SHP77 (cell line): ENCODE data around the gene OR2B2.
A peak's percentile ranks its signal among the peaks of the same experiment; 100 is the strongest.

Experiments used
- DNase-seq, 2 experiments: peaks; one replicate each; lab custom pipeline; 2025; lab: John Stamatoyannopoulos, UW

OR2B2 gene

DNA sequence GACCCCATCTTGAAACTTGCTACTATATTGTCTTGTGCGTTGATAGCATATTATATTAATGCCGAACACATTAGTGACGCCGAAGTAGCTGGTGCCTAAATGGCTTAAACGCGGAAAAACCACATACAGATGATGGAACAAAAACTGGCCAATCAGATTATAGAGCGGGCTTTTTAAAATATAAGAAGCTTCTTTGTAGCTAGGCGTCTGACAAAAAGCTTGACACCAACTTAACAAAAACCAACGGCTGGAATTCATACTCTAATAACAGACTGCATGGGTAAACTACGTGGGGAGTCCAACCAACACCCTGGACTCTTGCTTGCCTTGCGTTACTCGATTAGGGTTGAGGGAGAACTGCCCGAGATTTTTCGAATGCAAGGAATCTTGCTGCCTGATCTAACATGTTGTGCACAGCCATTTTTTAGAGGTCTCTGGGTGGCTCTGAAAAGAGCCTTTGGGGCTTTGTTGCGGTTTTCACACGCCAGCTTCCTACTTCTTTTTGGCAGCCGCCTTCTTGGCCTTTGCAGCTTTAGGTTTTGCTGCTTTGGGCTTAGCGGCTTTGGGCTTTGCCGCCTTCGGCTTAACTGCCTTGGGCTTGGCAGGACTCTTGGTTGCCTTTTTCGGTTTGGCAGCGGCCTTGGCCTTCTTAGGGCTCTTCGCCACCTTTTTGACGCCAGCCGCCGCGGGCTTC, 45.7 kb downstream of the OR2B2 start:
- DNase-seq: peak; percentile 67 to 75

DNA sequence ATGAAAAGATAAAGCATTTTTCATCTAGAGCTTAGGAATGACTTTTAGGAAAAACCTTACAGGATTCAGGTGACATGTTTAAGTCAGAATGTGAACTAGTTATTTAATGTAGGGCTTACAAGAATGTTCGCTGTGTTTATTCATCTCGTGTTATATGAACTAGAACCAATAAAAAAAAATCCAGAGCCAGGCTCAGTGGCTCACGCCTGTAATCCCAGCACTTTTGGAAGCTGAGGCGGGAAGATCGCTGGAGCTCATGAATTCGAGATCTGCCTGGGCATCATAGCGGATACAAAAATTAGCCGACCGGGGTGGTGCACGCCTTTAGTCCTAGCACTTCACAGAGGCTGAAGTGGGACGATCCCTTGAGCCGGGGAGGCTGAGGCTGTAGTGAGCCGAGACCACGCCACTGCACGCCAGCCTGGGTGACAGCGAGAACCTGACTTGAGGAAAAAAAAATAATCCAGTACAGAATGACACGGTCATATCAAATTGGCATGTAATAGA, 46.3 kb downstream of the OR2B2 start:
- peak; percentile 64 to 67 for DNase-seq

DNA sequence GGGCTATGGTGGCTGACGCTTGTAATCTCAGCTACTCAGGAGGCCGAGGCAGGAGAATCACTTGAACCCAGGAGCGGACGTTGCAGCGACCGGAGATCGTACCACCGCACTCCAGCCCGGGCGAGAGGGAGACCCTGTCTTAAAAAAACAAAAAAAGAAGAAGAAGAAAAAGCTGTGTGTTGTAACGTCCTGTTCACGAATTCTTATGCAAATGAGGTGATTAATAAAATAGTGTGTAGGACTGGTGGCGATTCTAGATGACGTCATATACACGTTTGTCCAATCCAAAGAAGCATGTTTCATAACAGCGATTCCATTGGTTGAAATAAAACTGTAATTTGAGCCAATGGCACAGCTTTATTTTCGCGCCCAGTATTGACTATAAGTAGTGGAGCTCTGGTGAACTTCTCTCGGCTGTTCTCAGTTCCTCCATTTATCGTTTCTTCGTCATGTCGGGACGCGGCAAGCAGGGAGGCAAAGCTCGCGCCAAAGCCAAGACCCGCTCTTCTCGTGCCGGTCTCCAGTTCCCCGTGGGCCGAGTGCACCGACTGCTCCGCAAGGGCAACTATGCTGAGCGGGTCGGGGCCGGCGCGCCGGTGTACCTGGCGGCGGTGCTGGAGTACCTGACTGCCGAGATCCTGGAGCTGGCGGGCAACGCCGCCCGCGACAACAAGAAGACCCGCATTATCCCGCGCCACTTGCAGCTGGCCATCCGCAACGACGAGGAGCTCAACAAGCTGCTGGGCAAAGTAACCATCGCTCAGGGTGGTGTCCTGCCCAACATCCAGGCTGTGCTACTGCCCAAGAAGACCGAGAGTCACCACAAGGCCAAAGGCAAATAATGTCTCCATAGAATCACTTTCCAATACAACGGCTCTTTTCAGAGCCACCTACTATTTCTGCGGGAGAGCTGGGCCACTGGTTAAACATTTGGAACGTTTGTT, 47.0 kb downstream of the OR2B2 start:
- DNase-seq: peak; percentile 94 to 95

DNA sequence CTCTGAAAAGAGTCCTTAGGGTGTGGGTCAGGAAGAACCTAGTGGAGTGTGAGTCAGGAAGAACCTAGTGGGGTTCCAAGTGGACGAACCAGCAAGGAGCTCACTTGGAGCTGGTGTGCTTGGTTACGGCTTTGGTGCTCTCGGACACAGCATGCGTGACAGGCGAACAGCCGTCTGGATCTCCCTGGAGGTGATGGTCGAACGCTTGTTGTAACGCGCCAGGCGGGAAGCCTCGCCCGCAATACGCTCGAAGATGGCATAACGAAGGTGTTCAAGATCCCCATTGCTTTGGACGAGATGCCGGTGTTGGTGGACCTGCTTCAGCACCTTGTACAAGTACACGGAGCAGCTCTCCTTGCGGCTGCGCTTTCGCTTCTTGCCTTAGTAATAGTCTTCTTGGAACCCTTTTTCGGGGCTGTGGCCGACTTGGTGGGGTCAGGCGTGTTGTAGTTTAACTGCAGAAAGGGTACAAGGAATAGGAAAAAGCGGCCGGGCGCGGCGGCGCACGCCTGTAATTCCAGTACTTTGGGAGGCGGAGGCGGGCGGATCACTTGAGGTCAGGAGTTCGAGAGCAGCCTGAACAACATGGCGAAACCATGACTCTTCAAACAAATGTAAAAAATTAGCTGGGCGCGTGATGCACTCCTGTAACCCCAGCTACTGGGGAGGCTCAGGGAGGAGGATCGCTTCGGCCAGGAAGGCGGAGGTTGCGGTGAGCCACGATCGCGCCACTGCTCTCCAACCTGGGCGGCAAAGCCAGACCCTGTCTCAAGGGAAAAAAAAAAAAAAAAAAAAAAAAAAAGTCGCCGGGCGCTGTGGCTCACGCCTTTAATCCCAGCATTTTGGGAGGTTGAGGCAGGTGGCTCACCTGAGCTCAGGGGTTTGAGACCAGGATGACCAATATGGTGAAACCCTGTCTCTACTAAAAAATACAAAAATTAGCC, 48.0 kb downstream of the OR2B2 start:
- DNase-seq: no peak

DNA sequence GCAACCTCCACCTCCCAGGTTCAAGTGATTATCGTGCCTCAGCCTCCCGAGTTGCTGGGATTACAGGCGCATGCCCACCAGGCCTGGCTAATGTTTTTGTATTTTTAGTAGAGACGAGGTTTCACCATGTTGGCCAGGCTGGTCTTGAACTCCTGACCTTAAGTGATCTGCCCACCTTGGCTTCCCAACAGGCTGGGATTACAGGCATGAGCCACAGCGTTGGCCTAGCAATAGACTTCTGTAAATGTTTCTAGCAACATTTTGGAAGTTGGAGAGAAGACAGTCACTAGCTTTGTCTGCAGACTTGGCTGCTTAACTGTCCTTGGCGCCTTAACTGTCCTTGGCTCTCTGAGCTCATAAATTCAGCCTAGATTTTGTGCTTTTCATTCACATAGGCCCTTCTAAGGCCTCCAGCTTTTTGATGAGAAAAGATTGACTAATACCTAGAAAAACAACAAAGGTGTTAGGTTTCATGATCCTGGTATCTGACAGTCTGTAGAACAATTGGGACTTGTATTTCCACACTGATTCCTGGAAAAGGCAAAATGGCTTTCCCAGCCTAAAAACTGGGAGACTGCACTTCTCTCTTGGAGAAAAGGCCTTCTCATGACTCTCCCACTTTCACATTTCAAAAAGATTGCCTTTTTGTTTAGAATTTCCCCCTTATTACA, 49.7 kb downstream of the OR2B2 start:
- no peak for DNase-seq

DNA sequence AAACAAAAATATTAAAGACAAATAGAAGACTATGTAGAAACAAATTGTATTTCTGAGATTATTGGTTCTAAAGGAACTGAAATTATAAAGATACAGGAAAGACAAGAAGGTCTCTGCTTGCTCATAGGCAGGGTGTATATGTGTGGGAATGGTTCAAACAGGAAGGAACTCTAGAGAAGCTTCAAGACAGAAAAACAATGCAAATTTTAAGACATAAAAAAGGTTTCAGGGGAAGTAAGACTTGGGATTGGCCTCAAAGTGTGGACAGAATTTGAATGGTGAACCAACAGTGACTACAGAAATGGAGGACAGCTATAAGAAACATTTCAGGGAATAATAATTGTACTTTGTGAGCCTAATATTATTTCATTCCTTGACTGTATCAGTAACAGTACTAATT, 50.3 kb downstream of the OR2B2 start:
- no peak for DNase-seq

DNA sequence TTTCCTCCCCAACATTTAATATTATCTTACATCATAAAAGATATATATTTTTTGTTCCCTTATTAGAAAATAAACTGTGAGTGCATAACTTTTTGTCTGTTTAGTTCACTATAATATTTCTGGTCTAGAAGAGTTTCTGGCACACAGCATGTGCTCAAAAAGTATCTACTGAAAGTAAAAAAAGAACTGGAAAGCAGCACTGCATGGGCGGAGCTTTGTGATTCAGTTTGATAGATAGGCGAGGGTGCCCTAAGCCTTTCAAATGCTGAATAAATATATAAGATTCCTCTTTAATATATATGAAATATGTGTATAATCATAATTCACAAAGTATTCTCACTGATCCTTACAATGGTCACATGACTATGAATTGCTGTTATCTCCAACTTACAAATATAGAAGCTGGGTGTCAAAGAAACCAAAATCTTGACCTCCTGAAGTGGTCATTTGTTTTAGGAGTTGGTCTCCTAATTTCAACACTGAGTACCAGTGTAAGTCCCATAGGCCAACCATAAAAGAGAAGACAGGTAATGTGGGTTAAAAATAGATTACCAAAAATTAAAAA, 50.8 kb downstream of the OR2B2 start:
- DNase-seq: no peak
